OCI-LY3 (cell line): ENCODE measurements around the gene CAMK1G.

ENCODE experiments used
- EZH2phosphoT487 ChIP-seq: fragments of 200-600 bp; shearing (Covaris generic); IDR thresholded peaks from 2 replicates; pipeline ENCODE4 v1.6.1; 2018; ENCODE audit warnings: antibody characterized with exemption, mixed run types, low read depth
- TF ChIP-seq, protein P1 (sequence below): fragments of 200-600, 300-600 bp; sonication (generic); IDR thresholded peaks from 2 replicates; pipeline ENCODE4 v1.5.1; 2014; ENCODE audit warnings: antibody characterized with exemption, low read length, low read depth

- TF ChIP-seq, protein P1, sequence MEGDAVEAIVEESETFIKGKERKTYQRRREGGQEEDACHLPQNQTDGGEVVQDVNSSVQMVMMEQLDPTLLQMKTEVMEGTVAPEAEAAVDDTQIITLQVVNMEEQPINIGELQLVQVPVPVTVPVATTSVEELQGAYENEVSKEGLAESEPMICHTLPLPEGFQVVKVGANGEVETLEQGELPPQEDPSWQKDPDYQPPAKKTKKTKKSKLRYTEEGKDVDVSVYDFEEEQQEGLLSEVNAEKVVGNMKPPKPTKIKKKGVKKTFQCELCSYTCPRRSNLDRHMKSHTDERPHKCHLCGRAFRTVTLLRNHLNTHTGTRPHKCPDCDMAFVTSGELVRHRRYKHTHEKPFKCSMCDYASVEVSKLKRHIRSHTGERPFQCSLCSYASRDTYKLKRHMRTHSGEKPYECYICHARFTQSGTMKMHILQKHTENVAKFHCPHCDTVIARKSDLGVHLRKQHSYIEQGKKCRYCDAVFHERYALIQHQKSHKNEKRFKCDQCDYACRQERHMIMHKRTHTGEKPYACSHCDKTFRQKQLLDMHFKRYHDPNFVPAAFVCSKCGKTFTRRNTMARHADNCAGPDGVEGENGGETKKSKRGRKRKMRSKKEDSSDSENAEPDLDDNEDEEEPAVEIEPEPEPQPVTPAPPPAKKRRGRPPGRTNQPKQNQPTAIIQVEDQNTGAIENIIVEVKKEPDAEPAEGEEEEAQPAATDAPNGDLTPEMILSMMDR, result no peak
- TF ChIP-seq EZH2phosphoT487, result no peak
These were observed 738 bp downstream of the CAMK1G start for GRCh38 chr1:209584231-209584672.
